Fibroblast of mammary gland (primary cell): ENCODE results near the gene ARID3C.

Experiments used
- DNase-seq: peaks from one replicate; pipeline ENCODE4 v3.0.0-alpha.2; 2010; ENCODE audit warnings: low read depth
- H3K4me3 ChIP-seq: 2 replicates; pipeline ENCODE4 v1.5.1; 2011; ENCODE audit warnings: low read depth, mild to moderate bottlenecking, low read length, moderate library complexity; ENCODE audit not compliant: control insufficient read depth
- CTCF ChIP-seq: conservative IDR thresholded peaks from 2 replicates; pipeline ENCODE4 v1.5.1; 2011; ENCODE audit warnings: low read depth, low read length, inconsistent platforms; ENCODE audit not compliant: control insufficient read depth, insufficient read depth

Gene ARID3C

GRCh38 chr9:34658461-34658860 is 29.6 kb upstream of the ARID3C start:
- H3K4me3 ChIP-seq, result no peak overlapping the region
- no peak for TF ChIP-seq CTCF
- DNase-seq, result no peak

DNA sequence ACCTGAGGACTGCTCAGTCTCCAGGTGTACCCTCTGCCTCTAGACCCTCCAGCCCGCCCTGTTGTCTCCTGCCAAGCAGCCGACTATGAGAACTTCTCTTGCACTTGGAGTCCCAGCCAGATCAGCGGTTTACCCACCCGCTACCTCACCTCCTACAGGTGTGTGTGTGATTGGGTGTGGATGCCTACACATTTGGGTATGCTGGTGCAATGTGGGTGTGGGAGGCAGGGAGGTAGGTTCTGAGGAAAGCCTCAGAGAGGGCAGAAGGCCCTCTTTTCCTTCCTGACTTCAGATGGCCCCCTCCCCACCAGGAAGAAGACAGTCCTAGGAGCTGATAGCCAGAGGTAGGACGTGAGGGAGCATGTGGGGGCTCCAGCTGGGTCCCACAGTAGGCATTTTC is 28.1 kb upstream of the ARID3C start:
- DNase-seq, result no peak
- no peak overlapping the region for H3K4me3 ChIP-seq
- TF ChIP-seq CTCF, result no peak

DNA sequence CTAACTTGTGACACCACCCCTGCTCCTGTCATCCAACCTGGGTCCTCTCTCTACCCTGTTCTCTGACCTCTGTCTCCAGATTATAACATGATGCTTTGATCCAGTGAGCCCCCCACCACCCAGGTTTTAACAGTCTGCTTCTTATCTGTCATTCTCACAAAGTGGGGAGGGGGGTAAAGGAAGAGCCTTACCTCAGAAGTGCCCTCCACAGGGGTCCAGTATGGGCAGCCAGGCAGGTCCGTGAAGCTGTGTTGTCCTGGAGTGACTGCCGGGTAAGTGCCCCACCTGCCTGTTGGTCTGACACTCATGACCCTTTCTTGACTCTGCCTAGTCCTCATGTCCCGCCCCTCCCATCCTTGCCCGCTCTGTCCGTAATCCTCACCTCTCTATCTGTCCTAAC is 26.5 kb upstream of the ARID3C start:
- TF ChIP-seq CTCF, result no peak
- no peak for DNase-seq
- no peak overlapping the region for H3K4me3 ChIP-seq

GRCh38 chr9:34654323-34655051 is 25.6 kb upstream of the ARID3C start:
- DNase-seq, result peak; percentile 80
- TF ChIP-seq CTCF, result no peak
- H3K4me3 ChIP-seq, result no peak overlapping the region

DNA sequence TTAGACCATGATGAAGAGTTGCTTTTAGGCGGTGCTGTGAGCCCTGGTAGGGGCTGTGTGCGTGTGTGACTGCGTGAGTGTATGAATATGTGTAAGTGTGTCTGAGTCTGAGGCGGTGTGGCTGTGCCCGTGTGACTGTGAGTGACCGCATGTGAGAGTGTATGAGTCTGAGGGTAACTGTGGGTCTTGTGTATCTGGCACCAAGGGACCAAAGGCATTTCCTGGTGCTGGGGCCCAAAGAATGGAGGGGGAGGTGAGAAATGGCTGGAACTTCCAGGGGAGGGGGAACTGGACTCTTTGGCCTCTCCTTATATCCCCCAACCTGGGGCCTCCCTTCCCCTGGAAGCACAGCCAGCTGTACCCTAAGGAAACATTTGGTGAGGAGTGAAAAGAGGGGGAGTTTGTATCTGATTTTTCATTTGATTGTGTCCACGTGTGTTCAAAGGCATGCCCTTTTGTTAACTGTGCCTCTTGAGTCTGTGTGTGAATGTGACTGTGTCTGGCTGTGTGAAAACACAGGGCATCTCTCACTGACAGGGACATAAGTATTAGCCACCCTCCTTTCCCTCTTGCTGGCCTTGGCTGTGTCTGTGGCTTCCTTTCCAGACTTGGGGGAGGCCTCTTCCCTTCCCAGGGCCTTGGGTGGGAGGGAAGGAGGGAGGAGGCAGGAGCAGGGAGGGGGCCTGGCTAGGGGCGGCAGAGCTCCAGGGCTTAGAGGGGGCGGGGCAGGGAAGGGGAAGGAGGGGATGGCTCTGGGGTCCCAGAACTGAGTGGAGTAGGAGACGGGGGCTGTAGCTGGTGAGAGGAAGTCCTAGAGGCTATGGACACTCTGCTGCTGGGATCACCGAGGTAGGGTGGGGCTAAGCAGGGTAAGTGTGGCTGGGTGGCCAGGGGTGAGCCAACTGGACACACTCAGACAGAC is 24.5 kb upstream of the ARID3C start:
- no peak for TF ChIP-seq CTCF

GRCh38 chr9:34652602-34653000 is 23.7 kb upstream of the ARID3C start:
- no peak for TF ChIP-seq CTCF

More for the DNA sequence above, 24.5 kb upstream of the ARID3C start:
- peak; percentile 41 for DNase-seq
- H3K4me3 ChIP-seq, result no peak overlapping the region

More at GRCh38 chr9:34652602-34653000, 23.7 kb upstream of the ARID3C start:
- DNase-seq, result peak; percentile 26
- peak overlapping the region; percentile 54 for H3K4me3 ChIP-seq
